NCI-H510A treated with DMSO at 0.1 percent for 48 hours (cell line): ENCODE results near the gene DRD4.

ENCODE experiments used
- DNase-seq: peaks from one replicate; lab custom pipeline; 2025; lab: John Stamatoyannopoulos, UW

The DRD4 gene

DNA sequence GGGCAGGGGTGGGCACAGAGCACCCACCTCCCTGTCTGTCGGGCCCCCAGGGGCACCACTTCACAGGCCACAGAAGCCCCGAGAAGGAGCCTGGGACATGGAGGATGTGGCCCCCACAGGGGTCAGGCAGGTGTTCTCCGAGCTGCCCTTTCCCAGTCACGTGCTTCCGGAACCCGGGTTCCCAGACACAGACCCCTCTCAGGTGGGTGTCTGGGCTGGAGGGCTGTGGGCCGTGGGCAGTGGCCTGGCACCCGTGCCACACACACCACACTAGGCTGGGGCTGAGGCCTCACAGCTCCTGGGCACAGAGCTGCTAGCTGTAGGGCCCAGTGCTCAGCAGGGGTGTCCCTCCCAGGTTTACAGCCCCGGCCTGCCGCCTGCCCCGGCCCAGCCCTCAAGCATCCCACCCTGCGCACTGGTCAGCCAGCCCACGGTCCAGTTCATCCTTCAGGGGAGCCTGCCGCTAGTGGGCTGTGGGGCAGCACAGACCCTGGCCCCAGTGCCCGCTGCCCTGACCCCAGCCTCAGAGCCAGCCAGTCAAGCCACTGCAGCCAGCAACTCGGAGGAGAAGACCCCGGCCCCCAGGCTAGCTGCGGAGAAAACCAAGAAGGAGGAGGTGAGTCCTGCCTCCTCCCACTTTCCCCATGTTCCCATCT, 26.8 kb upstream of the DRD4 start:
- no peak for DNase-seq

- DNase-seq = no peak
Observed at GRCh38 chr11:611001-611996, 25.8 kb upstream of the DRD4 start.

- DNase-seq = peak; percentile 47
Observed at GRCh38 chr11:612201-612960, 24.7 kb upstream of the DRD4 start.

DNA sequence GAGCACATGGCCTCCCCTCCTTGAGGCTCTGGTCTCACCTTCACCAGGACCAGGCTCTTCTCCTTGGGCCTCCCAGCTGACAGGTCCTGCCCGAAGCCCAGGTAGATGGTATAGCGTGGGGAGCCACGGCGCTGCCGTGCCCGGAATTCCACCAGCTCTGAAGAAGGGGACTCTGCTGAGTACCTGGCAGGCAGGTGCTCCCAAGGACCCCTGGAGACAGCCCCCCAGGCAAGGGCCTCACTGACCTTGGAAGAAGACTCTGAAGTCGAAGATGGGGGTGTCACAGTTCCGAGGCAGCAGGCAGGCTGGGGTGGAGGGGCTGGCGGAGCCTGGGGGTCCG, 24.1 kb upstream of the DRD4 start:
- DNase-seq = no peak

- peak; percentile 8 for DNase-seq
Observed at GRCh38 chr11:613369-613968, 23.6 kb upstream of the DRD4 start.

DNA sequence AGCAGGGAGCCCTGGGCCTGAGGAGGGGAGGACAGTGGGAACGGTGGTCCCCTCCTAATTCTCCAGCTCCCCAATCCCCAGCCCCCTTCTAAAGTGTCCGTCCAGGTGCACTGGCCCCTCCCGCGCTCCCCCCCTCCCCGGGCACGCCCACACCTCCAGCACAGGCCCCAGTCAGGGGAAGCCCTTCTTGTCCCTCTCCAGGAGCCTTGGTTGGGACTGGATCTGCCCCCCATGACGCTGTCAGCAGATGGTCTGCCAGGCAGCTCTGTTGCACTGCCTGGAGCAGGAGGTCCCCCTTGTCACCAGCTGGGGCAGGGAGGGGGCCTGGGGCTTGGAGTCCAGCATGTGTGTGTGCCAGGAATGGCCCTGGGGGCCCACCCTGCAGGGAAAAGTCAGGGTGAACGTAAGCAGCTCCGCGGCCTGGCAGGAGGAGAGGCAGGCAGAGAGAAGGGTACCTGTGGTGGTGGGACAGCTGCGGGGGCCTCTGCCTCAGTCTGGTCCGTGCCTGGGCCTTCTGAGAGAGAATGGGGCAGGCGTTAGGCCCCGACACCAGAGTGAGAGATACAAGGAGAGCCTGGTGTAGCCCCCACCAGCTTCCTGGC, 22.9 kb upstream of the DRD4 start:
- DNase-seq = no peak

DNA sequence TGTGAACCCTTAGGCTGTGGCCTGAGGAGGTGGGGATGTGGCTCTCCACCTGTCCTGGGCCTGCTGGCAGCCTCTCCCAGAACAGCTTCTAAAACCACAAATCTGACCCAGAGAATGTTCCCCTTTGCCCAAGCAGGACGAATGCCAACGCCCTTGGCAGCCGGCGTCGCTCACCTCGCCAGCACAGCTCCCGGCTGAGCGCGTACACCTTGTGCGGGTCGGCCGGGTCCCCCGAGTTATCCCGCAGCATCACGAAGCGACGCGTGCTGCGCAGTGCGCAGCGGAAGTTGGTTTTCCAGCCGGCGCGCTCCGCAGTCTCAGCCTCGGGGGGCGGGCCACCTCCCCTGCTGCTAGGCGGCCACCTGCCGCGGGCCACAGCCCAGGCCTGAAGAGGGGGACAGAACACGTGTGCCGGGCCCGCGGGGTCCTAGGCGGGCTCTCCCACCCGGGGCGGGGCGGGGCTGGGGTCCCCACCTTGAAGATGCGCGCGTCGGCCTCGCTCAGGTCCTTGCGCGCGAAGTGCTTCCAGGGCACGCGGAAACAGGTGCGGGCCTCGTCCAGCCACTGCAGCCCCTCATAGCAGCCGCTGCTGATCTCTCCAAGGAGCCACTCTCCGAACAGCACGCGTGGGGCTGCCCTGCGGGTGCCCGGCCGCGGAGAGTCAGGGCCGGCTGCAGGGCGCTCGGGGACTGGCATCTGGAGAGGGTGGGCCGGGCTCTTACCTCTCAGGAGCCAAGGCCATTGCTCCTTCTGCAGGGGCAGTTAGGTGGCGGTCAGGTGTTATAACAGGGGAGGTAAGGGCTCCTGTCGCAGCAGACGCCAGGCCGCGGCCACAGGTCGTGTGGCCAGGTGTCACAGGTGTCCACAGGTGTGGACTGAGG, 22.2 kb upstream of the DRD4 start:
- no peak for DNase-seq

DNA sequence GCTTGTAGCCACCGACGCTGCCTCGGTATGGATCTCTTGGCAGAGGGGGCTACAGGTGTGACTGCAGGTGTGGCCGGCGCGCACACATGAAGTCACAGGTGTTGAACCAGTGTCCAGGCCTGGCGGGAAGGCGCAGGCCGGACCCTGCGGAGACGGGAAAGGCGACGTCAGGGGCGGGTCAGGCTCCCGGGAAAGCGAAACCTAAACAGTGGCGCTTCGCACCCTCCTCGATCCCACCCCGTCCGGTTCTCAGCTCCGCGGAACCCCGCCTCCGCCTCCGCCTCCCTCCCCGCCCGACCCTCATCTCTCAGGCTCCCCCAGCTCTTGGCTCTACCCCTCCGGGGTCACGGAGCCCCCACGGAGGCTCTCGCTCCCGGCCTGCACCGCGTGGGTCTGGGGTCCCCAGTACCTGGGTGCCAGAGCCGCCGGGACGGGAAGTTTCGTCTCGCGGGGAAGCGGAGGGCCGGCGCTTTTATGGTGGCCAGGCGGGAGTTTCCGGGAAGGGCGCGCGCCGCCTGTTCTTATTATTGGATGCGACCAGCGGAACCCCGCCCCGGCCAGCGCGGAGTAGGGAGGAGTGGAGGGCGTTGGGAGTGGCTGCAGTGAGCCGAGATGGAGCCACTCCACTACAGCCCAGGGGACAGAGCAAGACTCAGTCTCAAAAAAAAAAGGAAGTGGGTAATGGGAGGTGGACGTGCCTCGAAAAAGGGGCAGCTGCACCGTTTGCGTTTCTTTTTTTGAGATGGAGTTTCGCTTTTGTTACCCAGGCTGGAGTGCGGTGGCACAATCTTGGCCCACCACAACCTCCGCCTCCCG, 21.4 kb upstream of the DRD4 start, which contains the start of gene IRF7:
Gene IRF7, minus strand, starts transcription at position 447 of the 816 bp plus-strand sequence. CDS start 586 bp downstream, outside the sequence.
- peak; percentile 82 for DNase-seq

DNA sequence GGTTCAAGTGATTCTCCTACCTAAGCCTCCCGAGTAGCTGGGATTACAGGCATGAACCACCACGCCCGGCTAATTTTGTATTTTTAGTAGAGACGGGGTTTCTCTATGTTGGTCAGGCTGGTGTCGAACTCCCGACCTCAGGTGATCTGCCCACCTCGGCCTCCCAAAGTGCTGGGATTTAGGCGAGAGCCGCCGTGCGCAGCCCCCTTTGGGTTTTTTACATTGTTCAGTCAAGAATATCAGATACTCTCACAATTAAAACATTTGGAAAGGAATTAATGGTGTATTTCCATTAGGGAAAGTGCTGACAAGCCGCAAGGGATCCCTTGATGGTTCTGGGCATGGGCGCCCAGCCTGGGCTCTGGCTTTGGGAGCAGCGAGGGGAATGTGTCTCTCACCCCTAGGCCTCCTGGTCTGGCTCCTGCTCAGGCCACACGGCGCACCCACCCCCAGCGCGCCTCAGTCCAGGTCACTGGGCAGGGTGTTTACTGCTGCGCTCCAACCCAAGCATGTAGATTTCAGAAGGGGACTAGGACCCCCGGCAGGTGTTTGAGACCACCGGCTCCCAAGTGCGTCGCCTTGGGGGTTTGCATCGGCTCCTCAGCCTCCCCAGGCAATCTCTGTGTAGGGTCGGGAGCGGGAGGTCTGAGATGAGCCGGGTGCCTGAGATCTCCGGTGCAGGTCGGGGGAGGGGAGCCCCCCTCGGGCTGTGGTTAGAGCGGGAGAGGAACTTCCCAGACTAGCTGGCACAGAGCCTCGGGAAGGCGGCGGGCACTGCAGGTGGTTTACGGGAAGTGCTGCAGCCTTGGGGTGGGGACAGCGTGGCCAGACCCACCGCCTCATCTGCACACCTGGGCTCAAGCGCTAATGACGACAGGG, 20.5 kb upstream of the DRD4 start:
- no peak for DNase-seq

DNA sequence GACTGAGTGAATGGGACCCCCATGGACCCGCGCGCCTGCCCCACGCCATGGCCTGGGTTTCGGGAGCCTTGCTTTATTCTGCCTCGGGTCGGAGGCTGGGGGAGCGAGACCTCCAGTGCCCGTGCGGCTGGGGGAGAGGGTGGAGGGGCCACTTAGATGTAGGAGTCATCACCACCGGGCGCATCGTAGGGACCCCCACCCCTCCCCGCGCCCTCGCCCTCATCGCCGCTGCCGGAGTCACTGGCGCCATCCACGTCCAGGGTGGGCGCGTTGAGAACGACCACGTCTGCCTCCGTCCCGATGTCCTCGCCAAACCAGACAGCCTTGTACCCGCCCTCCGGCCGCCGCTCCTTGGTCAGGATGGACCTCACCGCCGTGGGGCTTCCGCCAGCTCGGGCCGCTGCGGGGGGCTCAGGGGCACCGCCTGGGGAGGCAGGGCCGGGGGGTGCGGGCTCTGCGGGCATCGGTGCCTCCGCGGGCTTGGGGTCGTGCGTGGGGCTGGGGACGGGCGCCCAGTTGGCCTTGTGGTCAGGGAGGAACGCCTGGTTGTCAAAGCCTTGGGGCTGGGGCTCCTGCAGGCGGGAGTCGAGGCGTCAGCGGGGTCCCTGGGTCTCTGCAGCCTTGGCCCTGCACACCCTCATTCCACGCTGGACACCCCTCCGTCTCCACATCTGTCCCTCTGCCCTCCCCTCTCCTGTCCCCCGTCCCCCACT, 19.7 kb upstream of the DRD4 start:
- DNase-seq = no peak

- DNase-seq = no peak
Observed at GRCh38 chr11:617912-618682, 19.0 kb upstream of the DRD4 start.

DNA sequence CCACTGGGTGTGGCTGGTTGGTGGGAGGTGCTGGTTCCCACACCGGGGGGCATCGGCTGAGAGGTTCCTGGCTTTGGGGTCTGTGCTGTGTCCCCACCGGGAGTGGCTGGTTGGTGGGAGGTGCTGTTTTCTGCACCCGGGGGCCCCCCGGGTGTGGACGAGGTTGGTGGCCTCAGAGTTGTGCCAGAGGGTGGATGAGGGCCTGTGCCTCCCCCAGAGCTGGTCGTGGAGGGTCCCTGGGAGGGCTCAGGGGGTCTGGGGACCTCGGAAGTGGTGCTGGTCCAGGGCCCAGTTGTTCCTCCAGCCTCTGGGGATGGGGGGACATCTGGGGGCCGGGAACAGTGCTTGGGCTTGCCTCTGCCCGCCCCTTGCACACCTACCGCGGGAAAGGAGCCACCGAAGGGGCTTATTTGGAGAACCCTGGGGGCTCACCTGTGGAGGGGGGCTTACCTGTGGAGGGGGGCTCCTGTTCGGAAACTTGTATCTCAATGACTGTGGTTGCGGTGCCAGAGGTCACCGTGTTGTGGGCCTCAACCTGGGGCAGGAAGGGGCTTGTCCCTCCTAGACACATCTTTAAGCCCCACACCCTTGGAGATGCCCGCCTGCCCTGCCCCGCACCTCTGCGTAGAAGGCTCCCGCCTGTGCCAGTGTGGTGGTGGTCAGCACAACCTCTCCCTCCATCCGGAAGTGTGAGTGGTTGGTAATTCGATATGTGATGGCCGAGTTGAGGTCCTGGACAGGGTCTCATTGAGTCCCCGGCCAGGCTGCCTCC, 18.0 kb upstream of the DRD4 start:
- DNase-seq = no peak

DNA sequence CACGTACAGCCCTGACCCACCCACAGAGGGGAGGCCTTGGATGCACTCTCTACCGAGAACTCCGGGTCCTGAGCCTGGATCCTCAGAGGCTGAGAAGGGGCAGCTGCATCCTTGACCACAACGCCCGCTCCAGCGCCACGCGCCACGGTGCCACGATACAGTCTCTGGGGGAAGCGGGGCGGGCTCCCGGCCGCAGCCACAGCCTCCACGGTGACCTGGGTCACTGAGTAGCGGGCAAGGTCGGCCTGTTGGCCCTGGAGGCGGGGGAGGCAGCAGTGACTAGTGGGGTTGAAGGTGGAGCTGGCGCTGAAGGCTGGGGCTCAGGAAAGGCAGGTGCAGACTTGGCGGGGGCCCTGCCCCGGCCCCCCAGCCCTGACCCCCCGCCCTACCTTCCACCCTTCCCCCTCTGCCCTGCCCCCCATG, 17.4 kb upstream of the DRD4 start:
- no peak for DNase-seq

GRCh38 chr11:620201-620600, 16.9 kb upstream of the DRD4 start:
- DNase-seq = no peak

- DNase-seq = no peak
Observed at GRCh38 chr11:620935-621814, 15.9 kb upstream of the DRD4 start.
